Stimulated activated CD4-positive, alpha-beta T cell treated with anti-CD3 and anti-CD28 coated beads, Interleukin-4, amount 100 ng/mL, for 4 hours (primary cell): ENCODE measurements around the gene CABLES2.
A peak's percentile ranks its signal among the peaks of the same experiment; 100 is the strongest.

ENCODE experiments used
- DNase-seq, 2 experiments: peaks; one replicate each; pipeline ENCODE4 v3.0.0-alpha.2; 2020

CABLES2 gene

DNA sequence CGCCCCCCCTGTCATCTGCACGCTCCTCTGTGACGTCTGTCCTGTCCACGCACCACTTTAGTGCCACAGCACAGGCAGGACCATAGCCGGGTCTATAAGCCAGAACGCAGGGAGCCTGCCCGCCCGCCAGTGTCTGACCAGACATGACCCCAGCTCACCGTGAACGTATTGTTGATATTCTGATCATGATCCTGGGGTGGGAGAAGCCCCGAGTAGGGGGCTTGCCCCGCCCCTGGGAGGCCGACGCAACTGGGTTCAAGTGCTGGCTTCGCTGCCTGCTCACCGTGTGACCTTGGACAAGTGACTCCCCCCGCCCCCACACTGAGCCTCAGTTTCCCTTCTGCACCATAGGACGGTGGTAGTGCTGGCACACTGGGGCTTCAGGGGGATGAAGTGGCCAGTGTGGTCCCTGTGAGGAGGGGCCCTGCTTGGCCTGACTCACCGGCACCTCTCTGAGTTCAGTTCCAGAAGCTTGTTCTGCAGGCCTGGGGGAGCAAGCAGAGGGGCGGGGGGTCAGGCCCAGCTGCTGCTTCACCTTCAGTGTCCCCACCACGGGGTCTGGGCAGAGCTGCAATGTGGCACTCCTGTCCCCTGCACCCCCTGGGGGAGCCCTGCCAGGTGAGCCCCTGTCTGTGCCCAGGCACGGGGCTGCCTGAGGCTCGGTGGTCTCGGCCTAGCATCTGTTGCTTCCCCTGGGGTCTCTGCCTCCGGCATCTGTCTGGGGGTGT, 11.1 kb upstream of the CABLES2 start:
- no peak for DNase-seq

DNA sequence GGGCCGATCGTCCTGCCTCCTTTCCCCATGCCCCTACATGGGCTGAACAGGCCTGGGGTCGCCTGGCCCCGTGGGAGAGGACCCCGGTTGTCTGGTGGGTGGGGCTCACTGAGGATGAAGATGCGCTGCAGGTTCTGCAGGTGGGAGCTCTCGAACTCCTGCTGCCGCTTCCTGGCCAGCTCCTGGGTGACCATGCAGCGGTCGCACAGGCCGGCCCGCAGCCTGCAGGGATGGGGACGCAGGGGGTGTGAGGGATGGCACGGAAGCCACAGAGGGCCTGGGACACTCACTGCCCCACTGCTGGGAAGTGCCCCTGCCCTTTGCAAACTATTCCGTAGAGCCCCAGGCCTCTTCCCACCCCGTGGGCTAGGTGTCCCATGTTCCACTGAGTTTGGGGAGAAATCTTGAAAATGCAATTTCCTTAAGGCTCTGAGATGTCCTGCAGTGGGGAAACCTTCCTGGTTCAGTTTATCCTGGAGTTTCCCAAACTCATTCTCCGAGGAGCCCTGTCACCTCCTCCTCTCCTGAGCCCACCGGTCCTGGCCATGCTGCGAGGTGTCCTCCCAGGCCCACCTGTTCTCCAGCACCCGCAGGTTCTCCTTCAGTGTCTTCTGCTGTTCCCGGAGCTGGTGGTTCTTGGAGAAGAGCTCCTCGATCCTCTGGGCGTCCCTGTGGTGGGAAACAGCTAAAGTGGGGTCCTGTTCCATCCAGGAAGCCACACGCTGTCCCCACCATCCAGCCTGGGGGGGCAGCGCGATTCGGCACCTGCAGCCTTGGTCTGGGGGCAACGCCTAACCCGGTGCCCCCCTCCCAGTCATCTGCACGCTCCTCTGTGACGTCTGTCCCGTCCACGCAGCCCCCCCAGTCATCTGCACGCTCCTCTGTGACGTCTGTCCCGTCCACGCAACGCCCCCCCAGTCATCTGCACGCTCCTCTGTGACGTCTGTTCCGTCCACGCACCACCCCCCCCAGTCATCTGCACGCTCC, 9.9 kb upstream of the CABLES2 start:
- no peak for DNase-seq

DNA sequence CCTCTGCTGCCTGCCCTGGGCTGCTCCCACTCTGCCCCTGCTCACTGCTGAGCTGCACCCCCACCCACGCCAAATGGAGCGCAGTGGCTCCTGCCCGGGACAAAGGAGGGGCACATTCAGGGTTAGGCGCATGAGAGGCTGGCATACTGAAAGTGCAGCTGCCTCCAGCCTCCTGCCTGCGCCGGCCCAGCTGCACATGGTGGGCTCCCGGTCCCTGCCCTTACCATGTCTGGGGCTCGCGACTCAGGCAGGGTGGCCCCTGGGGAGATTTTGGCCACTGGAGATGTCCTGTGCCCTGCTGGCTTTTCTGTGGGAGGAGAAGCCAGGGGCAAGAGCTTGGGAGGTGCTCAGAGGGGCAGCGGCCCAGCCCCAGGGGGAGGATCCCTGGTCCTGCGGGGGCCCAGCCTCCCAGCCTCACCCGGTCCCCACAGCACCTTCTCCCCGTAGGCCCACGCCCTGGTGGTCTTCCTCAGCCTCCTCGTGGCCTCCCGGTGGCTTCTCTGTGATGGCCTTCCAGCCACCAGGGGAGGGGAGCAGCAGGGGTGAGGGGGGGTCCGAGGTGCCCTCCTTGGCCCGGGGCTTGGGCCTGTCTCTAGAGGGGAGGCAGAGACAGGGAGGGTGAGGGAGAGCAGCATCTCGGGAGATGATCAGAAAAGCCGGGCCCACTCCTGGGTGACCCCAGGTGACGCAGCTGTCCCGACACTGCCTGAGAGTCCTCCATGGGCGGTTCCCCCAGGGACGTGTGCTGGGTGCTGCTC, 8.4 kb upstream of the CABLES2 start:
- DNase-seq, result no peak

DNA sequence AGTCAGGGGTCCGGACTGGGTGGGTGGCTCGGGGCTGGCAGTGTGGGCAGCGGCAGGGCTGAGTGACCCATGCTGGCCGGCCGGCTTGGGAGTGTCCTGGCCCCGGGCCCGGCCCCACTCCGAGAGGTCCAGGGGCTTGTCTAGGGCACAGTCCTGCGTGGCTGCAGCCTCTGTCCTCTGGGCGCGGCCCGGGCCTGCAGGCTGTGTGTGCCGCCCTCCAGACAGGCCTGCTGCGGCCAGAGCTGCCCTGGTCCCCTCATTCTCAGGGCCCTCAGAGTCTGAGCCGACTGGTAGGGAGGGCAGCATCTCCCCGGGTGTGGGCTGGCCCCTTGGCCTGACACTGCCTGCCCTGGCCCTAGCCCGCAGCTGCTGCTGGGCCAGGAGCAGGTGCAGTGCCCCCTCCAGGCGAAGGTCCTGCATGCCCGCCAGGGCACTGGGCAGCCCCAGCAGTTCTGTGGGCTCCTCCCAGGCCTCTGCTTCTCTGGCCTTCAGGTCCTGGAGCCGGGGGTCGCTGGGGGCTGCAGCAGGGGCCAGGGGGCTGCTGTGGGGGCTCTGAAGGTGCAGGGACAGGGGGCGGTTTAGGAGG, 6.9 kb upstream of the CABLES2 start:
- DNase-seq, result no peak

DNA sequence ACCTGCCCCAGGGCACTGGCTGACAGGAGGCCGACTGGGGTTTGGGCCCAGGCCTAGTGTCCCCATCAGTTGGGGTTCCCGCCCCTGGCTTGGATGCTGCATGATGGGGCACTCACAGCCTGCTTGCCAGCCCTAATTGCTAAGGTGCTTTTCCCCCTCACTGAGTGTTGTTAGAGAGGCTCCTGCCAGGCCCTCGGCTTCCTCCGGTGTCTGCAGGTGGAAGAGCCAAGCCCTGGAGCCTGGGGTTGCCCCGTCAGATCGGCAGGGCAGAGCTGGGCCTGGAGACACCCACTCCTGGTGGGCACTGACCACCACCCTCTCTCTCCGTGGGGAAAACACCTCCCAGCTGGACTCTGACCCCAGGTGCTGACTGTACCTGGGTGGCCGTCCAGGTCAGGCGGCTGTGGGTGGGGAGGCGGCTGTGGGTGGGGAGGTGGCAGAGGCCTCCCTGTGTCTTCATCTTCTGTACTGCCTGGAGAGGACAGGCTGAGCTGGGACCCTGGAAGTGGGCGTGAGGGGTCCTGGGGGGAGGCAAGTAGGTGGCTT, 6.0 kb upstream of the CABLES2 start:
- DNase-seq, result no peak

DNA sequence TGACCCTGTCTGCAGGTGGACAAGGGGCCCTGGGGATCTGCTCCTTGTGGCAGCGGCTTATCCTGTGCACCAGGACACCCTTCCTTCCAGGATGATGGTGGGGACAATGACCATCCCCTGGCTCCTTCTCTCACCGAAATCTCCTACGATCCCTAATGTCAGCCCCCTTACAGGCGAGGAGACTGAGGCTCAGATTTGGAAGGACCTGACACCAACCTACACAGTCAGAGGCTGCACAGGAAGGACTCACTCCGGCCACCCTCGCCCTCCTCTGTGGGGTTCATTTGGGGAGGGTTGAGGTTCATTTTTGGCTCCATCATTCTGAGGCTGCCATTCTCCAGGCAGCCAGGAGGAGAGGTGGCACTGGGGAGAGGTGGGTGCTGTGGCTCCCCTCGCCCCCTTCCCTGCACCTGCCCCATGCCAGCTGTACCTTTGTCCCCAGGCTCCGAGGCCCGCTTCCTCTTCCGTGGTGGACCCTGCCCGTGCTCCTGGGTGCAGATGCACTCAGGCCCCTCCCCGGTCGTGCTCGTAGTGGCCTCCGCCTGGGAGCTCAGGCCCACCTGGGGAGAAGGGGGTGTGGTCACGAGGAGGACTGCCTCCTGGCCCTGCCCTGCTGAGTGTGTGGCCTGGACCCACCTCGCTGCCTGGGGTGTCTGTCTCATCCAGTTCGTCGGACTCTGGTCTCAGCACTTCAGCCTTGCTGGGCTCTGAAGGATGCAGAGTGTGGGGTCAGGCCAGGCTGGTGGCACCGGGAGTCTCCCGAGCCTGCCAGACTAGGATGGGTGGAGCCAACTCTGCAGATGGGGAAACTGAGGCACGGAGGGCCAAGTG, 5.3 kb upstream of the CABLES2 start:
- no peak for DNase-seq

DNA sequence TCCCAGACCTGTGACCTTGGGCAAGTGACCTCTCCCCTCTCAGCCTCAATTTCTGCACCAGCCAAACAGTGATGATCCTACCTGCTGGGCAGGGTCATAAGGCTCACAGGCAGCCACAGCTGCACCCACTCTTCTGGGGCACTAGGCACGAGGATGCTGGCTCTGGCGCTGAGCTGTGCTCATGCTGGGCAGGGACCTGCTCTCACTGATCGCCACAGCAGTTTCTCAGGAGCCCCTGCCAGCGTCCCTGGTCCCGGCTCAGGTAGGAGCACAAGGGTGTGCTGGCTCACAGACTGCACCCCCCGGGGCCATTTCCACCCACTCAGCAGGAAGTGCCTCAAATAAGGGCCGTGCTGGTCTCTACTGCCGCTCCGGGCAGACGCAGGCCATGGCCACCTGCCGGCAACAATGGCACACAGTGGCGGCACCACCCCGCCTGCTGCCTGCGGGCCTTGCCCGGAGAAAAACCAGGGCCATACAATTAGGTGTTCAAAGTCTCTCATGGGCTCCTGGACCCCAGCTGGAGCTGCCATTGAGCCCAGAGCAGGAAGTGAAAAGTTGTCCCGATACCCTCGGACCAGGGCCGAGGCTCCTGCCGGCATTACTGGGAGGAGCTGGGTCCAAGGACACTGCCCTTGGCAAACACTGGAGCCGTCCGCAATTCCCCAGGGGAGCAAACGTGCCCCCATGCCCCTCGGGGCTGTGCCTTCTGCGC, 4.6 kb upstream of the CABLES2 start:
- no peak for DNase-seq

DNA sequence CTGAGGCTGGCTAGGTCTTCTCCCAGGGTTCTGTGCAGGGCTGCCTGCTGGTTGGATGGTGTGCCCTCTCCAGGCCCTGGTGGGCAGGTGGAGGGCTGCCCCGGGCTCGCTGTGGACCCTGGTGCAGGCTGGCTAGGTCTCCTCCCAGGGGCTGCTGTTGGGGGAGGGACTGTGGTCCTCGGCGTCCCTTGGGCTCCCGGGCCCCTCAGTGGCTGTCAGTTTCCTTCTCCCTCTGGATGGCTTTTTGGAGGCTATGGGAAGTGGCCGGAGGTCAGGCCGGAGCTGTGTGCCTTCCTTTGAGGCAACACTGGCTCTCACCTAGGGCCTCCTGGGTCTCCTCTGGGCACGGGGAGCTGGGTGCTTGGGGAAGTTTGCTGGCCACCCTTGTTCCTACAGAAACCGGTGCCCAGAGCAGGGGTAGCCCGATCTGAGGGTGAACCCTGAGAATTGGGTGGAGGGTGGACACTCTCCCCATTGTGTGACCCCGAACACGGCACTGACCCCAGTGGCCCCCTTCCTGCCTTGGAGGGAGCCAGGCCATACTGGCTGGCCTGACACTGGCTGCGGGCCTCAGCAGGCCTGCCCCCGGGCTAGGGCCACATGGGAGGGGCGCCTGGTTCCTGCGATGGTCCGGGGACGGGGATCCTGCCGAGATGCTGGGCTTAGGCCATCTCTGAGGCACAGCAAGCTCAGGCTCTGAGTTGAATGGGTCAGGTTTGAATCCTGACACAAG, 3.8 kb upstream of the CABLES2 start:
- DNase-seq, result no peak

DNA sequence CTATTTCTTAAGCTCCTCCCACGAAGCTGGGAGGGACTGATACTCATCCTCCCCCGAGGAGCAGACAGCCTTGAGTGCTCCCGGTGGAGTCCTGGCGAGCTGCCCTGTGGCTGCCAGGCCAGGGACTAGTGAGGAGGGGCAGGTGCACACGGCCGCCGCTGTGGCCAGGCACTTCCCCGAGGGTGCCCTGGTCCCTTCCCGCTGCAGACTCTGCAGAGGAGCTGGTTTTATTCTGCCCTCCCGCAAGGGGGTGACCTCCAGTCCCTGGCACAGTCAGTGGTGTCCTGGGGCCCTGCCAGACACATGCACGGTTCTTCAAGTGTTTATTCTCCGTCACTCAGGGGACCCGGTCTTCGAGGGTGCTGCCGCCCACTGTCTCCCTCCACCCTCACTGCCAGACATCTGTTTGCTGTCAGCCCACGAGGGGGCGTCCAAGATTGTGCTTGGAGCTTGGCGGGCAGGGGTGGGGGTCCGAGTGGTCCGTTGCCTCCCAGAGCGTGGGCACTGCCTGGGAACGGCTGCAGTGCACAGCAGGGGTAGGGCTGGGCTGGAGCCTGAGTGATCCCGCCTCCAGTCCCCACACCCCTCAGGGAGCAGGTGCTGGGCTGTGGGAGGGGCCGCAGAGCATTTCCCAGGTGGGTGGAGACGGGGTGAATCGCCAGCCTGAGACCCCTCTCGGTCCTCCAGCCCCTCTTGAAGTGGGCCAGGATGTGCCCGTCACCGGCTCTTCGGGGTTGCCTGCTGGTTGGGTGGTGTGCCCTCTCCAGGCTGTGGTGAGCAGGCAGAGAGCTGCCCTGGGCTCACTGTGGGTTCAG, 3.1 kb upstream of the CABLES2 start:
- peak; percentile 12 to 35 for DNase-seq

DNA sequence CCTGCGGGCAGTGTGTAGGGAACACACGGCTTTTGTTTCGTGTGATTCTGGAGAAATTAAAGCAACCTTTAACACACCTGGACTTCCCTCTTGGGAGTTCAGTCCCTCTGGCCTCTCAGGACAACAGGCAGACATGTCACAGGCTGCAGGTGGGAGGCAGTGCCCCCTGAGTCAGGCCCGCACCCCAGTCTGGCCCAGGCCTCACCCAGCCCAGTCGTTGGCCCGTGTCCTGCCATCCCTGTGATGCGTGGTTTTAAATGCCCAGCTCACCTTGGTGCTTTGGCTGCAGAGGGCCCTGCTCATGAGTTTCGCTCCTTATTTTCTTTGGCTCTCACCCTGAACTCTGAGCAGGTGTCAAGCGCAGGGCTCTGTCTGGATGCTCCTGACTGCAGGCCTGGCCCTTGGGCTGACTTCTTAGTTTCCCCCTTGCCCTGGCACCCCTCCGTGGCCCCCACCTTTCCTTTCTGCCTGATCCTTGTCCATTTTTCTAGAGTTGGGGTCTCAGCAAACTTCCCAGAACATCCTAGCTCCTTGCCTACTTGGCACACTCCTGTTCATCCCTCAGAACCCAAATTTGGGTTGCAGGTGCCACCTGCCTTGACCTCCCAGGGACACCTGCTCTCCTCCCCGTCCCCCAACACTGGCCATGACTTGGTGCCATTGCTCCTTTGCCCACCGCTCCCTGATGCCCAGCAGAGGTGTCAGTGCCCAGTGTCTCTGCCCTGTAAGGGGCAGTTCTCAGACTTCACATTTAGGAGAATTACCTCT, 2.2 kb upstream of the CABLES2 start:
- no peak for DNase-seq

DNA sequence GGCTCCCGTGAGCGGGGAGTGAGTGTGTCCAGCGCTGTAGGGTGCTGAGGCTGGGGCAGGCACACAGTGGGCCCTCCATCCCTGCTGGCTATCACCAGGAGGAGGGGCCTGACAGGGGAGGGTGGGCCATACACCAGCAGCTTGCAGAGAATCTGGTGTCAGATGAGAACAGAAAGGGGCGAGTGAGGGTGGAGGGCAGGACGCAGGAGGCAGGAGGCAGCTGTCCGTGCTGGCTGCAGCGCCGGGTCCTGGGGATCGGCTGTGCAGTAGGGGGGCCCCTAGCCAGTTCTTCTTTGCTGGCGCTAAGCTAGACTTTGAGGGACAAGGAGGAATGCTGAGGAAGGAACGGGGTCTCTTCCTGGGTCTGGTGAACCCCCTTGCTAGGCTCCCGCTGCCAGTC, 1.6 kb upstream of the CABLES2 start:
- no peak for DNase-seq

DNA sequence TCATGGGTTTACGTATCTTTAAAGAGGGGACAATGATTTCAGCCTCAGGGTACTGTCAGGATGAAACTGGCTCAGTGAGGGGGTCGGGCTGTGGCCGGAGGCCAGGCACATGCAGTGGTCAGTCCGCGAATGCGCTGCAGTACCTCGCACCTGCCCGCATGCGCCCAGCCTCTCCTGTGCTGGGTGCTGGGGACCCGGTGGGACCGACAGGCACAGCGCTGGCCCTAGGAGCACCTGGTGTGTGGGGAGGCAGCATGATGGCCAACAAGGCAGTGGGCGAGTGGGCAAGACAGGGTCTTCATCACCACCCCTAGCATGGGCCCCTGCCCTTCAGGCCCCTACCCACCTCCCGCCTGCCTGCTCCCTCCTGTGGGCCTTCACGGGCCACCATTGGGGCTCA, 970 bp upstream of the CABLES2 start:
- DNase-seq, result no peak

DNA sequence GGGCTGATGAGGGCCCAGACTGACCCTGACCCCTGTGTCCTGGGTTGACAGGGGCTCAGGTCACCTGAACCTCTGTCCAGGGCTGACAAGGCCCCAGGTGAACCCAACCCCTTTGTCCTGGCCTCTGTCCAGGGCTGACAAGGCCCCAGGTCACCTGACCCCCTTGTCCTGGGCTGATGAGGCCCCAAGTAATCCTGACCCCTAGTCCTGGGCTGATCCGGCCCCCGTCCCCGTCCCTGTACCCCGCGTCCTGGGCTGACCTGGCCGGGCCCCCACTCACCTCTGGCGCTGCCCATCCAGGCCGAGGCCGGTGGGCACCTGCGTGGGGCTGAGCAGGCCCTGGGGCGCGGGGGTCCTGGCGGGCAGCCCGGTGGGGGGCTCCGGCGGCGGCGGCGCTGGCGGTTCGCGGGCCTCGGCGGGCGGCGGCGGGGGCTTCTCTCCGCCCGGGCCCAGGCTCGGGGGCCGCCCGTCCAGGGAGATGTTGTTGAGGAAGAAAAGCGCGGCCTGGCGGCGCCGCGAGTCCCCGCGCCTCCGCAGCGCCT, 379 bp downstream of the CABLES2 start:
- no peak for DNase-seq

DNA sequence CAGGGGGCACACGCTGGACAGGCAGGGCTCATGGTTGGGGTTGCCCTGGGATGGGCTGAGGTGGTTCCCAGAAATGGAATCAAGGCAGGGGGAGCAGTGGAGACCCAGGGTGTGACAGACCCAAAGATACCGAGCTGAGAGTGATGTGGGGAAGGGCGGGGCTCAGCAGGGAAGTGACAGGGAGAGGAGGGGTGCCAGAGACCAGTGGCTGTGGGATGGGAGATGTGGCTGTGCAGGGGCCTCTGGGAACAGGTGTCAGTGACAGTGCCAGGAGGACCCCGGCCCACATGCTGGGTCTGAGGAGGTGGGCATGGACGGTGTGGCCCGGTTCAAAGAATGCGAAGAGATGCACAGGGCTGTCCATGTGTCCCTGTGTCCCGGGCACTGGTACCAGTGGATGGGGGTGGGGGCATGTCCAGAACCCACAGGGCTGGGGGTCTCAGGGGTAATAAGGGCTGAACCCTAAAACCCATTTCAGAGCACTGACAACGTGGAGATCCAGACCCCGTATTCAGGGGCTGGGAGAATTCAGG, 1.0 kb downstream of the CABLES2 start:
- DNase-seq, result no peak

DNA sequence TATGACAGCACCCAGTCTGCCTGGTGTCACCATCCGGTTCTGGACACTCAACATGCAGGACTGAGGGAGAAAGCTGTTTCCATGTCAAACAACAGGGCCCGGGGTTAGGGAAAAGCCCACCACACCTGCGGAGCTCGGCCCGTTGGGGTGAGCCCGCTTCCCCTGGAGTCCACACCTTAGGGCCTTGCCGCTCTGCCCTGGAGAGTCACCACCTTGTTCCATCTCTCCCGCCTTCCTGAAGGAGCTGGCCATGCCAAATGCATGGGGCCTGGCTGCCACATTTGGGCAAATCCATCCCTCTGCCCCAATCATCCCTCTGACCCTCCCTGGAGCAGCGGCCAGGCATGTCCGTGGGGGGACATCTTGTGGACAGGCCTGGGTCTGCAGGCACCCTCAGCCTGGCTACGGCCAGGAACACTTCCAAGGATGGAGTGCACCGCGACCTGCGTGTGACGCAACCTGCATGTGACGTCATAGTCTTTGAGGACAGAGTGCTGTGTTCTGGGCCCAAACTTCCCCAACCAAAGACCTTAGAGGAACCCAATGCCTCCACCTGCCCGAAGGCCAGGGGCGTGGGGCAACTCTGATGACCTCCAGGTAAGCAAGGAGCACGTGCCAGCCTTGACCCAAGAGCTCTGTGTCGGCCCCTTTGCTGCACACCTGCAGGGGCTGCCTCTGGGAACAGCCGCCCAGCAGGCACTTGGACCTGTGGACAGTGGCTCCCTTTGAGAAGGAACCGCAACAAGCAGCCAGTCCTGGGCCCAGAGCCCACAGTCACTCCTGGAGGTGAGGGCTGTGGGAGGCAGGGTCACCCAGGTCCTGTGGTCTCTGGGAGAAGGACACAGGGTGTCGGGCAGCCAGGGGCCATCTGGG, 1.7 kb downstream of the CABLES2 start:
- no peak for DNase-seq

DNA sequence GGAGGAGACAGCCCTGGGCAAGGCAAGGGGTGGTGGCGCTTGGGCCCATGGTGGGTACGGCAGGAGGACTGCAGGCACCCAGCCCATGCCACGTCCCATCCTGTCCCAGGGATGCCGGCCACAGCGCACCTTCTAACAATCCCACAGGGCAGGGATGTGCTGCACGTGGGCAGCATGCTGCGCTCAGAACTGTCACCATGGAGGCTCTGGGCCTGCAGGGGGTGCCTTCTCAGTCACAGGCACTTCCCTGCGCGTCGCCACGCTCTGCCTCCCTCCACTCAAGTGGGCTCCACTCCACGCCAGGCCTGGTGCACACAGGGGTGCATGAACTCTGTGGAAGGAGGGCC, 2.4 kb downstream of the CABLES2 start:
- DNase-seq, result no peak

DNA sequence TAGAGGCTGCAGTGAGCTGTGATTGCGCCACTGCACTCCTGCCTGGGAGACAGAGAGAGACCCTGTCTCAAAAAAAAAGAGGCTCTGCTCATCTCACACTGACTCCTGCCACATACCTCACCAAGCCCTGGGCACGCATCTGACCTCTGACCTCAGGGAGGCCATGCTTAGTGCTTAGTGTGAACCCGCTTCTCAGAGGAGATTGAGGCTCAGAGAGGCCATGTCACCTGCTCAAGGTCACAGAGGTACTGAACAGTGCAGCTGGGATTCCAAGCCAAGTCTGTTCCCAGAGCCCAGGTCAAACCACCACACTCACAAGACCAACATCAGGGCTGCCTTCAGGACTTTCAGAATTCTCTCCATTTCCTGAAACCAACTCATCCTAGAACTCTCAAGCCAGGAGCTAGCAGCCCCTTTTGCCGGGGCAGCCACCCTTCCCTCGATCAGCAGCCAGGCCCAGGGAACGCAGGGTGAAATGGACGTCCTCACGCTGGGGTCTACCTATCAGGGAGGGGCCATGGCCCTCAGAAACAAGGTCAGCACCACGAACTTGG, 2.9 kb downstream of the CABLES2 start:
- DNase-seq, result no peak
